Vagina (tissue), 2 donors: ENCODE results near the gene RPRD1B.

Experiments used
- POLR2A ChIP-seq, 2 donors: fragments of 450-650 bp; IDR thresholded peaks; one replicate each; pipeline ENCODE4 v1.6.1; 2017; ENCODE audit warnings: antibody characterized with exemption in 2 of 2, mild to moderate bottlenecking in 2 of 2, moderate library complexity in 2 of 2
- TF ChIP-seq, protein P1 (sequence below), 3 experiments: fragments of 450-650 bp in 2 of 3; fragments of 200-600 bp in 1 of 3; sonication (generic) in 1 of 3; IDR thresholded peaks; one replicate each; pipeline ENCODE4 v1.5.1; 2017 to 2019; ENCODE audit warnings: antibody characterized with exemption in 3 of 3, mild to moderate bottlenecking in 2 of 3, moderate library complexity in 2 of 3

DNA sequence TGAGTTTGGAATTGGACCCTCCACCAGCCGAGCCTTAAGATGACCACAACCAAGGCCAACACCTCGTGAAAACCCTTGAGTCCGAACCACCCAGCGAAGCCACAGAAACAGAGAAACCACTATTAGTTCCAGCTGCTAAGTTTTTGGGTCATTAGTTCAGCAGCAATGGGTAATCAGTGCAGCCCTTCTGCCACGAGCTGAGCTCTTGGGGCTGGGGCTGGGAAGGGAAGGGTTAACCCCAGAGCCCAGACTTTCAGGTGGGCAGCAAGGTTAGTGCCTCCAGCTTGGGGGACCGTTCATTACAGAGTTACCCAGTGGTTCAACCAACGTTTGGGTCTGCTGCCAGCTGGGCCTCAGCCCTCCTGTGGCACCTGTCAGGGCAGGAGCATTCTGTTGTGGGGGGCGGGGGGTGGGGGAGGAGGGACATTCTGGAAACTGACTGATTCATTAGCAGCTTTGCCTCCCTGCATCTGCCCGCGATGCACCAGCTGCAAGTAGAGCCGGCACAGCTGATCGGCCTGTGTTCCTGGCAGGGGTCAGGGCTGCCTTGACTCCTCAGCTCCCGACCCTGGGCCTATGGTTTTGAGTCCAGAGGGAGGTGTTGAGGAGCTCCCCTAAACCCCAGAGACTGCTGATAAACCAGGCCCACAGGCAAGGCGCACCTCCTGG lies 78.8 kb downstream of the RPRD1B start:
- TF ChIP-seq, protein P1, sequence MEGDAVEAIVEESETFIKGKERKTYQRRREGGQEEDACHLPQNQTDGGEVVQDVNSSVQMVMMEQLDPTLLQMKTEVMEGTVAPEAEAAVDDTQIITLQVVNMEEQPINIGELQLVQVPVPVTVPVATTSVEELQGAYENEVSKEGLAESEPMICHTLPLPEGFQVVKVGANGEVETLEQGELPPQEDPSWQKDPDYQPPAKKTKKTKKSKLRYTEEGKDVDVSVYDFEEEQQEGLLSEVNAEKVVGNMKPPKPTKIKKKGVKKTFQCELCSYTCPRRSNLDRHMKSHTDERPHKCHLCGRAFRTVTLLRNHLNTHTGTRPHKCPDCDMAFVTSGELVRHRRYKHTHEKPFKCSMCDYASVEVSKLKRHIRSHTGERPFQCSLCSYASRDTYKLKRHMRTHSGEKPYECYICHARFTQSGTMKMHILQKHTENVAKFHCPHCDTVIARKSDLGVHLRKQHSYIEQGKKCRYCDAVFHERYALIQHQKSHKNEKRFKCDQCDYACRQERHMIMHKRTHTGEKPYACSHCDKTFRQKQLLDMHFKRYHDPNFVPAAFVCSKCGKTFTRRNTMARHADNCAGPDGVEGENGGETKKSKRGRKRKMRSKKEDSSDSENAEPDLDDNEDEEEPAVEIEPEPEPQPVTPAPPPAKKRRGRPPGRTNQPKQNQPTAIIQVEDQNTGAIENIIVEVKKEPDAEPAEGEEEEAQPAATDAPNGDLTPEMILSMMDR (IDR thresholded peaks at IDR 0.05), result no peak
- TF ChIP-seq POLR2A (IDR thresholded peaks at IDR 0.05), result no peak
